ENCODE results near the gene CFAP92.

- TF ChIP-seq CTCF (IDR thresholded peaks at IDR 0.05) (no peak), POLR2A (IDR thresholded peaks at IDR 0.05) (no peak)
Observed at GRCh38 chr3:128872282-128872681, 121.6 kb downstream of the CFAP92 start.

Measured in heart left ventricle (tissue), 13 donors.